Measurements from ENCODE around the gene P2RX6. TPM values are rescaled to one million over a fixed set of nuclear protein-coding genes. Genes with fewer than 3 reads are reported as not detected.

Gene P2RX6
- total and polyA plus RNA-seq, 2 experiments from 2014 or later: 1.6 to 2.2 TPM

- Histone ChIP-seq H3F3A (ENCODE audit: insufficient read depth) (no peaks in the 10 kb centered on the region), H3K79me2 (ENCODE audit: insufficient read depth) (no peaks in the 10 kb centered on the region), H3K9me3 (ENCODE audit: low read depth) (no peaks in the 10 kb centered on the region), H3K36me3 (ENCODE audit: low read depth) (no peaks in the 10 kb centered on the region), H3K4me2 (ENCODE audit: unreplicated experiment) (no peak overlapping the region), H3K9me2 (ENCODE audit: insufficient read depth) (no peaks in the 10 kb centered on the region), H4K20me1 (ENCODE audit: insufficient read depth) (no peaks in the 10 kb centered on the region), H3K27me3 (replicated peaks; ENCODE audit: insufficient read depth) (no peaks in the 10 kb centered on the region; the same call in 1 of the 2 replicates), H3K4me1 (ENCODE audit: insufficient read depth) (no peaks in the 10 kb centered on the region), H2AFZ (no peak overlapping the region), H3K4me3 (no peak overlapping the region), H3K27ac (no peak overlapping the region), H3K9ac (no peak overlapping the region)
- no peak for DNase-seq
- 53 to 57% methylated on average over 13 of the region's 13 CpGs for WGBS, 2 experiments (ENCODE audit: low coverage in 1 of 2, low lambda C conversion rate in 2 of 2, missing lambda C conversion rate in 2 of 2)
- TF ChIP-seq EZH2phosphoT487 (IDR thresholded peaks at IDR 0.05; ENCODE audit: insufficient read depth, low read depth) (no peak), EZH2 (IDR thresholded peaks at IDR 0.05; ENCODE audit: insufficient read depth, poor library complexity, severe bottlenecking) (no peak)
- in situ Hi-C loops (cut with MboI): no loop called here
These were observed 50.2 kb downstream of the P2RX6 start for GRCh38 chr22:21064917-21065864.

DNA sequence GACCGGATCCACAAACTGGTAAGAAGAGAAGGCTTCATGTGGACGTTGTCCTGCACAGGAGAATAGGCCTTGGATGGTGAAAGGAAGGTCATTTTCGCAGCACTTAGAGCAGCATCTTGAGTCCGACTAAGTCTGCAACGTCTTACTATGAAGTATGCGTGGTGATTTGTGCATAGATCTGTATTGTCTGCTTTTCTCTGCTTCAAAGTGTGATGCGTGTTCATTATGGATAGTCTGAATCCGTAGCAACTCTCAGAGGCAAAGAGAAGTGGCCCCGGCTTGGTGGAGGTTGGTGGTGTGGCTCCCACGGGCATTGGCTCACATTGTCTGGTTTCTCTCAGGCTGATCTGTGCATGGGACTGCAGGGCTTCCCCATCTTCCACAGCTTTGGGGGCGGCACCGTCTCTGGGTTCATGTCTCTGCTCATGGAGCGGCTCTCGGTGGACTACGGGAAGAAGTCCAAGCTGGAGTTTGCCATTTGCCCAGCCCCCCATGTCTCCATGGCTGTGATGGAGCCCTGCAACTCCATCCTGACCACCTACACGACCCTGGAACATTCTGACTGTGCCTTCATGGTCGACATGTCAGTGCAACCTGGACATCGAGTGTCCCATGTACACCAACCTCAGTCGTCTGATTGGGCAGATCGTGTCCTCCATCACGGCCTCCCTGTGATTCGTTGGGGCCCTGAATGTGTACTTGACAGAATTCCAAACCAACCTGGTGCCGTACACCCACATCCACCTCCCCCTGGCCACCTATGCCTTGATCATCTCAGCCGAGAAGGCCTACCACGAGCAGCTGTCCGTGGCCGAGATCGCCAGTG, 52.3 kb downstream of the P2RX6 start:
- Histone ChIP-seq H3K4me2 (ENCODE audit: unreplicated experiment) (no peak overlapping the region), H3K4me3 (no peak overlapping the region), H3K79me2 (ENCODE audit: insufficient read depth) (no peaks in the 10 kb centered on the region), H3K9me2 (ENCODE audit: insufficient read depth) (no peaks in the 10 kb centered on the region), H3K4me1 (ENCODE audit: insufficient read depth) (no peaks in the 10 kb centered on the region), H3K27ac (no peak overlapping the region), H4K20me1 (ENCODE audit: insufficient read depth) (no peaks in the 10 kb centered on the region), H3K36me3 (ENCODE audit: low read depth) (no peaks in the 10 kb centered on the region), H3K27me3 (replicated peaks; ENCODE audit: insufficient read depth) (no peaks in the 10 kb centered on the region; the same call in 1 of the 2 replicates), H3F3A (ENCODE audit: insufficient read depth) (no peaks in the 10 kb centered on the region), H3K9ac (no peak overlapping the region), H2AFZ (no peak overlapping the region), H3K9me3 (ENCODE audit: low read depth) (no peaks in the 10 kb centered on the region)
- TF ChIP-seq EZH2 (IDR thresholded peaks at IDR 0.05; ENCODE audit: insufficient read depth, poor library complexity, severe bottlenecking) (no peak), EZH2phosphoT487 (IDR thresholded peaks at IDR 0.05; ENCODE audit: insufficient read depth, low read depth) (no peak)
- no peak for DNase-seq
- in situ Hi-C loops (cut with MboI): no loop called here
- WGBS, 2 experiments (ENCODE audit: low coverage in 1 of 2, low lambda C conversion rate in 2 of 2, missing lambda C conversion rate in 2 of 2): 79 to 80% methylated on average over 27 to 28 of the region's 28 CpGs

GRCh38 chr22:21067901-21068680, 53.1 kb downstream of the P2RX6 start:
- no peak for DNase-seq
- Histone ChIP-seq H3K9me2 (ENCODE audit: insufficient read depth) (no peaks in the 10 kb centered on the region), H4K20me1 (ENCODE audit: insufficient read depth) (no peaks in the 10 kb centered on the region), H3K9me3 (ENCODE audit: low read depth) (no peaks in the 10 kb centered on the region), H2AFZ (no peak overlapping the region), H3K27ac (no peak overlapping the region), H3K4me1 (ENCODE audit: insufficient read depth) (no peaks in the 10 kb centered on the region), H3K4me3 (no peak overlapping the region), H3K79me2 (ENCODE audit: insufficient read depth) (no peaks in the 10 kb centered on the region), H3K4me2 (ENCODE audit: unreplicated experiment) (no peak overlapping the region), H3F3A (ENCODE audit: insufficient read depth) (no peaks in the 10 kb centered on the region), H3K36me3 (ENCODE audit: low read depth) (no peaks in the 10 kb centered on the region), H3K9ac (no peak overlapping the region), H3K27me3 (replicated peaks; ENCODE audit: insufficient read depth) (no peaks in the 10 kb centered on the region; the same call in 1 of the 2 replicates)
- 75 to 85% methylated on average over 12 of the region's 12 CpGs for WGBS, 2 experiments (ENCODE audit: low coverage in 1 of 2, low lambda C conversion rate in 2 of 2, missing lambda C conversion rate in 2 of 2)
- in situ Hi-C loops (cut with MboI): no loop called here
- TF ChIP-seq EZH2 (IDR thresholded peaks at IDR 0.05; ENCODE audit: insufficient read depth, poor library complexity, severe bottlenecking): no peak
- no peak for TF ChIP-seq EZH2phosphoT487 (IDR thresholded peaks at IDR 0.05; ENCODE audit: insufficient read depth, low read depth)
